PC-3 (cell line): ENCODE data around the gene TIAM1.

ENCODE experiments used
- CTCF ChIP-seq: fragments of 300-600 bp; sonication (generic); conservative IDR thresholded peaks from 2 replicates; pipeline ENCODE4 v1.5.1; 2017; ENCODE audit warnings: antibody characterized with exemption, low read depth, mild to moderate bottlenecking, low read length
- EZH2 ChIP-seq: fragments of 300-600 bp; sonication (generic); IDR thresholded peaks from one replicate; pipeline ENCODE4 v1.6.1; 2017; ENCODE audit warnings: antibody characterized with exemption, mild to moderate bottlenecking, low read length; ENCODE audit not compliant: unreplicated experiment
- EZH2phosphoT487 ChIP-seq: fragments of 300-600 bp; sonication (generic); IDR thresholded peaks from 2 replicates; pipeline ENCODE4 v1.6.1; 2018; ENCODE audit warnings: mild to moderate bottlenecking, antibody characterized with exemption, low read length, borderline replicate concordance

GRCh38 chr21:31135531-31136184 lies 208.4 kb downstream of the TIAM1 start:
- TF ChIP-seq CTCF = no peak
- no peak for TF ChIP-seq EZH2
- TF ChIP-seq EZH2phosphoT487 = no peak
